ENCODE measurements around the gene PEX14. TPM values are rescaled to one million over a fixed set of nuclear protein-coding genes. Genes with fewer than 3 reads are reported as not detected.

The PEX14 gene
- total RNA-seq, 5 donors from 2014 or later (not counting 1 experiment from before 2014, with no cell fraction given), result 22.3 to 24.5 (median 22.7) TPM

- H3K27me3 ChIP-seq (replicated peaks in 1 of 2; ENCODE audit: control insufficient read depth in 2 of 2, extremely low read depth in 1 of 2, insufficient read depth in 2 of 2, low read length in 1 of 2), result peaks cover 0 to 4% of the 10 kb centered on the region in 2 experiments
- Mint-ChIP-seq H3K4me3 (no peak overlapping the region), H3K36me3 (peaks cover 6% of the 10 kb centered on the region), H3K4me1 (peaks cover 0 to 6% (median 5%) of the 10 kb centered on the region in 3 donors), H3K27ac (no peak overlapping the region), H3K9me3 (no peaks in the 10 kb centered on the region), H3K27me3 (no peaks in the 10 kb centered on the region)
- ATAC-seq (replicated peaks in 1 of 4), result no peak
- no peak overlapping the region for H3K4me3 ChIP-seq (ENCODE audit: control insufficient read depth in 1 of 2, extremely low read depth in 1 of 2, low read length in 1 of 2)
- 92% methylated on average over 4 of the region's 24 CpGs for WGBS (ENCODE audit: insufficient coverage)
- no peaks in the 10 kb centered on the region for H3K9me3 ChIP-seq
- no peak overlapping the region for H3K27ac ChIP-seq (ENCODE audit: low read length)
- peaks cover 0 to 6% of the 10 kb centered on the region in 2 donors for H3K36me3 ChIP-seq (ENCODE audit: control insufficient read depth in 2 of 2, extremely low read depth in 1 of 2, insufficient read depth in 1 of 2, low read length in 1 of 2)
- DNase-seq, result no peak
- peaks cover 0 to 8% of the 10 kb centered on the region in 2 experiments for H3K4me1 ChIP-seq (ENCODE audit: control insufficient read depth in 1 of 2, extremely low read depth in 1 of 2, insufficient read depth in 2 of 2, low read length in 2 of 2)
- CTCF ChIA-PET, result no interaction called here
- POLR2A ChIA-PET, result no interaction called here
Observed at GRCh38 chr1:10641976-10642375, 167.2 kb downstream of the PEX14 start.

DNA sequence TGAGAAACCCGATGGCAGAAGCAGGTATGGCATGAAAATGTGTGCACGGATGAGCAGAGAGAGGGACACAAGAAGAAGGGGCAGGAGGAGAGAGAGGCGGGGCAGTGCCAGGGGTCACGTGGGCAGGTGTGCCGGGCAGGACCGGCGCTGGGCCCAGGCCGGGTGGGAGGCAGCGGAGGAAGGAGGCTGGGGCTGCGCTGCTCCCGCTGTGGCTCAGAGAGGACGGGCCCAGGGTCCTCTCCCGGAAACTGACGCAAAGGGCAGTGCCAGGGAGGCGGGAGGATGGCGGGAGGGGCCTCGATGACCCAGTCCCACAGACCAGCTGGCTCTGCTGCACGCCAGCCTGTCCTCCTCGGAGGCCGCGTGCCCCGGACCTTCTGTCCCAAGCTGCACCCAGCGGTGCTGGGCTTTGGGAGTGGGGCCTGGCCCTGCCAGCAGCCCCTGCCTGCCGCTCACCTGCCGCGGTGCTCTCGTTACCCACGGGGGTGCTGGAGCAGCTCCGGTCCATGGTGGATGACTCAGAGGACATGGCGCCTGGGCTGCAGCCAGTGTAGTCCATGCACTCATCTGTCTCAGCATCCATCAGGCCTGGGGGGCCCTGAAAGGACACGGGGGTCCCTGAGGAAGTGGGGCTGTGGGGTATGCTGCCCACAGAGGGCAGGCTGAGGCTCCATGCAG, 167.8 kb downstream of the PEX14 start:
- 90% methylated on average over 24 of the region's 31 CpGs for WGBS (ENCODE audit: insufficient coverage)
- DNase-seq (no peak), ATAC-seq (replicated peaks in 1 of 4) (no peak)
- H3K27me3 ChIP-seq (replicated peaks in 1 of 2; ENCODE audit: control insufficient read depth in 2 of 2, extremely low read depth in 1 of 2, insufficient read depth in 2 of 2, low read length in 1 of 2), result peaks cover 0 to 4% of the 10 kb centered on the region in 2 experiments
- H3K36me3 ChIP-seq (ENCODE audit: control insufficient read depth in 2 of 2, extremely low read depth in 1 of 2, insufficient read depth in 1 of 2, low read length in 1 of 2), result peaks cover 0 to 6% of the 10 kb centered on the region in 2 donors
- no peaks in the 10 kb centered on the region for H3K9me3 Mint-ChIP-seq
- peaks cover 6% of the 10 kb centered on the region for H3K36me3 Mint-ChIP-seq
- no peak overlapping the region for H3K4me3 ChIP-seq (ENCODE audit: control insufficient read depth in 1 of 2, extremely low read depth in 1 of 2, low read length in 1 of 2)
- H3K27me3 Mint-ChIP-seq, result no peaks in the 10 kb centered on the region
- no peak overlapping the region for H3K27ac Mint-ChIP-seq
- no peak overlapping the region for H3K4me3 Mint-ChIP-seq
- H3K9me3 ChIP-seq, result no peaks in the 10 kb centered on the region
- H3K27ac ChIP-seq (ENCODE audit: low read length), result no peak overlapping the region
- peaks cover 0 to 6% of the 10 kb centered on the region in 2 experiments for H3K4me1 ChIP-seq (ENCODE audit: control insufficient read depth in 1 of 2, extremely low read depth in 1 of 2, insufficient read depth in 2 of 2, low read length in 2 of 2)
- ChIA-PET POLR2A (no interaction called here), CTCF (no interaction called here)
- H3K4me1 Mint-ChIP-seq, result peaks cover 0 to 5% (median 4%) of the 10 kb centered on the region in 3 donors

DNA sequence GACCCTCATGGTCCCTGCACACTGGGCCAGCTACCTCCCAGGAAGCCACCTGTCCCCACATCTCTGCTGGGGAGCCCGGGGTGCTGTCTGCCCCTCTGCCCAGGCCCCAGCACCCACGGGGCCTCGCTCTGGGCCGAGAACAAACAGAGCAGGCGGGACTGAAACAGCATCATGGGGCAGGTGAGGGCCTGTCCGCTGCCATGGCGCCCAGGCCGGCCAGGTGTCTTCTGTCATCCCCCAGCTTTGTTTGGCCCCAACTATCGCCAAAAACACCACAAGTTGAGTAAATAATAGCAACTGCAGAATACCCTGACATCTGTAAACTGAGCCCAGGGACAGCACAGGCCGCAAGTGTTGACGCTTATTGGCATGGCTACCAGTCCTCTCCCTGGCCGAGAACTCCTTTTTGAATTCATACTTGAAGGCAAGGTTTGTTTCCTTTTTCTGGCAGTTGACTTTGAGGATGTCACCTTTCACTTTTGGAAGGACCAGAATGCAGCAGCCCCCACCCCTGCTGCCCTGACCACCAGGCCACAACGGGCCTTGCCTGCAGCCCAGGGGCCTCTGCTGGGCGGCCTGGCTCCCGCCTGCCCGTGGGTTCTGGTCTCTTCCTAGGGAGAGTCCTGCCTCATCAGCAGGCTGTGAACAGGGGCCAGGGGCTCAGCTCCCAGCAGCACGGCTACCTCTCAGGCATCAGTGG, 169.0 kb downstream of the PEX14 start:
- H3K27me3 Mint-ChIP-seq, result no peaks in the 10 kb centered on the region
- POLR2A ChIA-PET, result no interaction called here
- H3K9me3 Mint-ChIP-seq, result no peaks in the 10 kb centered on the region

DNA sequence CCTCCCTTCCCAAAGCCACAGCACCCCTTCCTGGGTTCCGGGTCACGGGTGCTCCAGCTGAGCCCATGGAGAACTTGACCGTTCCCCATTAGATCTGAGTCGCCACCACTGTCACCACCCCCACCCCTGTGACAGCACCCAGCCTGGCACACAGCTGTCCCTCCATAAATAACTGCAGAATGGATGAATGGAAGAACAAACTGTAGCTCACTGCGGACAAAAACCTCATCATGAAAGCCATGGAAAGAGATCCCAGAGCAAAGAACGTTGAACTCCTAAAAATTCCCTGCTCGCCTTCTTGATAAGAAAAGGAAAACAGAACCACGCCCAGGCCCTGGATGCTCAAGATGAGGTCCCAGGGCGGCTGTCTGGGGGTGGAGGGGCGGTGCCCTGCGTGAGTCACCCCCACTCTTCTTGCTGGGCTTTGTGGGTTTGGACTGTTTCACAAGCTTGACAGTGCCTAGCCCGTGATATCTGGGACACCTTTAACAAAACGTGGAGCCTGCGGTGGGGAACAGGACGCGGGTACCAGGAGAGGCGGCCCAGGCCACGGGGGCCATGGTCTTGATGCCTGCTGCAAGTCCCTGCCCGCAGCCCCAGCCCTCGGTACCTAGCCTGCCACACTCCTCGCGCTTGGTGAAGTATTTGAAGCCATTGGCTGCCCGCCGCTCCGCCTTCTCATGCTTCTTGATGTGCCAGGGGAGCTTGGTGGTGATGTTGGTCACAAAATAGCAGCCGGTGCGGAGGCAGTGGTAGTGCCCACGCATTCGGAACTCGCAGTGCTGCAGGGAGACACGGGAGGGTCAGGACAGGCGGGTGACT, 169.8 kb downstream of the PEX14 start:
- H3K36me3 Mint-ChIP-seq, result peaks cover 4% of the 10 kb centered on the region
- no peaks in the 10 kb centered on the region for H3K4me1 ChIP-seq (ENCODE audit: control insufficient read depth in 1 of 2, extremely low read depth in 1 of 2, insufficient read depth in 2 of 2, low read length in 2 of 2)
- no peak overlapping the region for H3K4me3 Mint-ChIP-seq
- no peaks in the 10 kb centered on the region for H3K9me3 ChIP-seq
- DNase-seq (no peak), ATAC-seq (replicated peaks in 1 of 4) (no peak)
- no peaks in the 10 kb centered on the region for H3K27me3 ChIP-seq (replicated peaks in 1 of 2; ENCODE audit: control insufficient read depth in 2 of 2, extremely low read depth in 1 of 2, insufficient read depth in 2 of 2, low read length in 1 of 2)
- ChIA-PET POLR2A (interaction anchor here in 1 of 2 donors (0.5 kb wide), 1 partner anchor 17 kb away, joined by 4 read pairs; no protein-coding TSS in a partner anchor), CTCF (no interaction called here)
- H3K27me3 Mint-ChIP-seq, result no peaks in the 10 kb centered on the region
- H3K36me3 ChIP-seq (ENCODE audit: control insufficient read depth in 2 of 2, extremely low read depth in 1 of 2, insufficient read depth in 1 of 2, low read length in 1 of 2), result peaks cover 0 to 6% of the 10 kb centered on the region in 2 donors
- H3K9me3 Mint-ChIP-seq, result no peaks in the 10 kb centered on the region
- no peak overlapping the region for H3K4me3 ChIP-seq (ENCODE audit: control insufficient read depth in 1 of 2, extremely low read depth in 1 of 2, low read length in 1 of 2)
- H3K27ac ChIP-seq (ENCODE audit: low read length), result no peak overlapping the region
- no peaks in the 10 kb centered on the region for H3K4me1 Mint-ChIP-seq
- 88% methylated on average over 28 of the region's 32 CpGs for WGBS (ENCODE audit: insufficient coverage)
- H3K27ac Mint-ChIP-seq, result no peak overlapping the region

More for the DNA sequence above, 169.0 kb downstream of the PEX14 start:
- Mint-ChIP-seq H3K4me1 (no peaks in the 10 kb centered on the region), H3K27ac (no peak overlapping the region), H3K36me3 (peaks cover 6% of the 10 kb centered on the region), H3K4me3 (no peak overlapping the region)
- ATAC-seq (replicated peaks in 1 of 4), result no peak
- Histone ChIP-seq H3K27me3 (replicated peaks in 1 of 2; ENCODE audit: control insufficient read depth in 2 of 2, extremely low read depth in 1 of 2, insufficient read depth in 2 of 2, low read length in 1 of 2) (no peaks in the 10 kb centered on the region), H3K4me1 (ENCODE audit: control insufficient read depth in 1 of 2, extremely low read depth in 1 of 2, insufficient read depth in 2 of 2, low read length in 2 of 2) (no peaks in the 10 kb centered on the region), H3K4me3 (ENCODE audit: control insufficient read depth in 1 of 2, extremely low read depth in 1 of 2, low read length in 1 of 2) (no peak overlapping the region), H3K36me3 (ENCODE audit: control insufficient read depth in 2 of 2, extremely low read depth in 1 of 2, insufficient read depth in 1 of 2, low read length in 1 of 2) (peaks cover 0 to 6% of the 10 kb centered on the region in 2 donors), H3K9me3 (no peaks in the 10 kb centered on the region), H3K27ac (ENCODE audit: low read length) (no peak overlapping the region)
- CTCF ChIA-PET, result no interaction called here
- DNase-seq, result no peak
- 87% methylated on average over 17 of the region's 17 CpGs for WGBS (ENCODE audit: insufficient coverage)

GRCh38 chr1:10646347-10646861, 171.7 kb downstream of the PEX14 start:
- CTCF ChIA-PET, result no interaction called here
- H3K27ac Mint-ChIP-seq, result no peak overlapping the region
- no peak overlapping the region for H3K27ac ChIP-seq (ENCODE audit: low read length)
- H3K36me3 Mint-ChIP-seq, result peaks cover 3% of the 10 kb centered on the region
- no peak overlapping the region for H3K4me3 ChIP-seq (ENCODE audit: control insufficient read depth in 1 of 2, extremely low read depth in 1 of 2, low read length in 1 of 2)
- H3K27me3 ChIP-seq (replicated peaks in 1 of 2; ENCODE audit: control insufficient read depth in 2 of 2, extremely low read depth in 1 of 2, insufficient read depth in 2 of 2, low read length in 1 of 2), result no peaks in the 10 kb centered on the region
- peaks cover 0 to 6% of the 10 kb centered on the region in 2 donors for H3K36me3 ChIP-seq (ENCODE audit: control insufficient read depth in 2 of 2, extremely low read depth in 1 of 2, insufficient read depth in 1 of 2, low read length in 1 of 2)
- 94% methylated on average over 12 of the region's 12 CpGs for WGBS (ENCODE audit: insufficient coverage)
- no peaks in the 10 kb centered on the region for H3K4me1 ChIP-seq (ENCODE audit: control insufficient read depth in 1 of 2, extremely low read depth in 1 of 2, insufficient read depth in 2 of 2, low read length in 2 of 2)
- no peaks in the 10 kb centered on the region for H3K27me3 Mint-ChIP-seq
- no peaks in the 10 kb centered on the region for H3K9me3 ChIP-seq
- H3K4me1 Mint-ChIP-seq, result no peaks in the 10 kb centered on the region
- DNase-seq (no peak), ATAC-seq (replicated peaks in 1 of 4) (no peak)
- POLR2A ChIA-PET, result no interaction called here
- H3K9me3 Mint-ChIP-seq, result no peaks in the 10 kb centered on the region
- no peak overlapping the region for H3K4me3 Mint-ChIP-seq

GRCh38 chr1:10647414-10648170, 172.8 kb downstream of the PEX14 start:
- CTCF ChIA-PET, result no interaction called here
- Mint-ChIP-seq H3K4me3 (no peak overlapping the region), H3K27me3 (no peaks in the 10 kb centered on the region), H3K4me1 (no peaks in the 10 kb centered on the region), H3K27ac (no peak overlapping the region), H3K36me3 (peaks cover 6% of the 10 kb centered on the region), H3K9me3 (no peaks in the 10 kb centered on the region)
- WGBS (ENCODE audit: insufficient coverage), result 96% methylated on average over 27 of the region's 38 CpGs
- DNase-seq (no peak), ATAC-seq (replicated peaks in 1 of 4) (no peak)
- H3K27me3 ChIP-seq (replicated peaks in 1 of 2; ENCODE audit: control insufficient read depth in 2 of 2, extremely low read depth in 1 of 2, insufficient read depth in 2 of 2, low read length in 1 of 2), result no peaks in the 10 kb centered on the region
- POLR2A ChIA-PET, result no interaction called here
- H3K27ac ChIP-seq (ENCODE audit: low read length), result no peak overlapping the region
- H3K36me3 ChIP-seq (ENCODE audit: control insufficient read depth in 2 of 2, extremely low read depth in 1 of 2, insufficient read depth in 1 of 2, low read length in 1 of 2), result peaks cover 0 to 6% of the 10 kb centered on the region in 2 donors
- H3K9me3 ChIP-seq, result no peaks in the 10 kb centered on the region
- no peak overlapping the region for H3K4me3 ChIP-seq (ENCODE audit: control insufficient read depth in 1 of 2, extremely low read depth in 1 of 2, low read length in 1 of 2)
- H3K4me1 ChIP-seq (ENCODE audit: control insufficient read depth in 1 of 2, extremely low read depth in 1 of 2, insufficient read depth in 2 of 2, low read length in 2 of 2), result no peaks in the 10 kb centered on the region

All from T-cell (primary cell).